SK-N-SH (cell line): ENCODE measurements around the gene SFRP5. TPM values are rescaled to one million over a fixed set of nuclear protein-coding genes. Genes with fewer than 3 reads are reported as not detected.
A peak's percentile ranks its signal among the peaks of the same experiment; 100 is the strongest.

ENCODE experiments used
- CTCF ChIA-PET: fragments of 300-600, 350-600 bp; formaldehyde crosslinking; extraction: SDS; loops from one replicate; lab custom pipeline; 2021; lab: Yijun Ruan, JAX
- POLR2A ChIA-PET: fragments of 350-600 bp; sonication (Branson Sonifier 250); formaldehyde crosslinking; extraction: SDS; loops from one replicate; lab custom pipeline; 2020; ENCODE audit warnings: antibody characterized with exemption, inconsistent platforms; lab: Yijun Ruan, JAX
- DNase-seq: peaks from one replicate; pipeline ENCODE4 v3.0.0; 2012
- H2AFZ ChIP-seq: fragments of 200-600 bp; sonication (generic); 2 replicates; pipeline ENCODE4 v1.8.1; 2016; ENCODE audit warnings: antibody characterized with exemption, mild to moderate bottlenecking, low read depth
- H3F3A ChIP-seq: fragments of 200-600 bp; sonication (generic); replicated peaks from 2 replicates; pipeline ENCODE3; 2016; ENCODE audit warnings: antibody characterized with exemption, mild to moderate bottlenecking; ENCODE audit not compliant: insufficient read depth
- H3K27ac ChIP-seq, 2 experiments: fragments of 200-500 bp in 1 of 2; fragments of 200-600 bp in 1 of 2; sonication (Bioruptor generic) in 1 of 2; sonication (generic), shearing (Covaris generic) in 1 of 2; 2 replicates each; pipeline versions ENCODE4 v1.5.1 to v1.6.1; 2014 to 2016; ENCODE audit warnings: low read depth in 2 of 2, inconsistent platforms in 1 of 2, low read length in 1 of 2, mild to moderate bottlenecking in 1 of 2, mixed read lengths in 1 of 2
- H3K27me3 ChIP-seq: fragments of 200-600 bp; sonication (generic), shearing (Covaris generic); 2 replicates; pipeline ENCODE4 v1.6.1; 2016; ENCODE audit warnings: mixed run types; ENCODE audit not compliant: insufficient read depth
- H3K36me3 ChIP-seq, 2 experiments: fragments of 200-500 bp in 1 of 2; fragments of 200-600 bp in 1 of 2; sonication (Bioruptor generic) in 1 of 2; sonication (generic) in 1 of 2; replicated peaks in 1 of 2; 2 replicates each; pipeline versions ENCODE3 to v1.5.1; 2014 to 2016; ENCODE audit warnings: low read length in 1 of 2, mild to moderate bottlenecking in 1 of 2; ENCODE audit not compliant: insufficient read depth in 2 of 2, control insufficient read depth in 1 of 2
- H3K4me1 ChIP-seq, 2 experiments: fragments of 200-500 bp in 1 of 2; fragments of 200-600 bp in 1 of 2; sonication (Bioruptor generic) in 1 of 2; sonication (generic), shearing (Covaris generic) in 1 of 2; 2 replicates each; pipeline versions ENCODE4 v1.5.1 to v1.6.1; 2014 to 2016; ENCODE audit warnings: low read depth in 1 of 2, low read length in 1 of 2, mixed run types in 1 of 2; ENCODE audit not compliant: insufficient read depth in 2 of 2, control insufficient read depth in 1 of 2
- H3K4me2 ChIP-seq: fragments of 200-600 bp; sonication (generic), shearing (Covaris generic); 2 replicates; pipeline ENCODE4 v1.6.1; 2017; ENCODE audit warnings: mixed run types
- H3K4me3 ChIP-seq, 2 experiments: fragments of 200-500 bp in 1 of 2; fragments of 200-600 bp in 1 of 2; sonication (Bioruptor generic) in 1 of 2; sonication (generic), shearing (Covaris generic) in 1 of 2; 2 replicates each; pipeline versions ENCODE4 v1.5.1 to v1.8.1; 2014 to 2016; ENCODE audit warnings: low read depth in 2 of 2, inconsistent platforms in 1 of 2, low read length in 1 of 2, mild to moderate bottlenecking in 1 of 2, mixed read lengths in 1 of 2, moderate library complexity in 1 of 2
- H3K79me2 ChIP-seq: fragments of 200-600 bp; sonication (generic); 2 replicates; pipeline ENCODE4 v1.8.1; 2017; ENCODE audit warnings: mild to moderate bottlenecking; ENCODE audit not compliant: insufficient read depth
- H3K9ac ChIP-seq: fragments of 200-600 bp; sonication (generic); 2 replicates; pipeline ENCODE4 v1.6.1; 2017; ENCODE audit warnings: mixed run types
- H3K9me2 ChIP-seq: fragments of 200-600 bp; sonication (generic); 2 replicates; pipeline ENCODE4 v1.6.1; 2017; ENCODE audit warnings: mixed run types
- H3K9me3 ChIP-seq: fragments of 200-600 bp; sonication (generic); 2 replicates; pipeline ENCODE4 v1.6.1; 2017; ENCODE audit warnings: mixed run types, mild to moderate bottlenecking, moderate library complexity
- H4K20me1 ChIP-seq: fragments of 200-600 bp; sonication (generic); 2 replicates; pipeline ENCODE4 v1.6.1; 2017; ENCODE audit warnings: mild to moderate bottlenecking, mixed run types; ENCODE audit not compliant: insufficient read depth
- CHD2 ChIP-seq: fragments of 150-350 bp; IDR thresholded peaks from 2 replicates; pipeline ENCODE4 v1.6.1; 2018; ENCODE audit warnings: low read length; ENCODE audit not compliant: partially characterized antibody
- CTCF ChIP-seq: fragments of 200-600 bp; sonication (generic); IDR thresholded peaks from 2 replicates; pipeline ENCODE4 v1.6.1; 2017; ENCODE audit warnings: antibody characterized with exemption, mild to moderate bottlenecking, moderate library complexity
- ELF1 ChIP-seq: IDR thresholded peaks from 2 replicates; pipeline ENCODE4 v1.4.0; 2012
- EP300 ChIP-seq, 2 experiments: IDR thresholded peaks; 2 replicates each; pipeline versions ENCODE4 v1.4.0 to v1.6.1; 2012; ENCODE audit warnings: borderline replicate concordance in 1 of 2, low read depth in 1 of 2, low read length in 1 of 2
- EZH2phosphoT487 ChIP-seq: fragments of 200-600 bp; sonication (generic); IDR thresholded peaks from 2 replicates; pipeline ENCODE4 v1.6.1; 2017; ENCODE audit warnings: low read depth, mixed run types, mild to moderate bottlenecking, antibody characterized with exemption, moderate library complexity, borderline replicate concordance
- FOXJ3 ChIP-seq: sonication (generic); formaldehyde crosslinking; IDR thresholded peaks from 2 replicates; pipeline ENCODE4 v1.5.1; 2020; ENCODE audit warnings: mild to moderate bottlenecking, missing genetic modification reagents
- GABPA ChIP-seq: IDR thresholded peaks from 2 replicates; pipeline ENCODE4 v1.4.0; 2012; ENCODE audit warnings: low read depth, mild to moderate bottlenecking
- GATA2 ChIP-seq: sonication (generic); formaldehyde crosslinking; IDR thresholded peaks from 2 replicates; pipeline ENCODE4 v1.5.0; 2020; ENCODE audit warnings: mild to moderate bottlenecking, missing genetic modification reagents
- JUND ChIP-seq: IDR thresholded peaks from 2 replicates; pipeline ENCODE4 v1.4.0; 2012
- MEF2A ChIP-seq: IDR thresholded peaks from 2 replicates; pipeline ENCODE4 v1.4.0; 2012; ENCODE audit warnings: low read depth, borderline replicate concordance
- MXI1 ChIP-seq: IDR thresholded peaks from 2 replicates; pipeline ENCODE4 v1.6.1; 2012; ENCODE audit warnings: mild to moderate bottlenecking, low read depth, low read length, improper control_type of control experiment
- NFIC ChIP-seq: IDR thresholded peaks from 2 replicates; pipeline ENCODE4 v1.4.0; 2012; ENCODE audit warnings: borderline replicate concordance
- NRF1 ChIP-seq: IDR thresholded peaks from 2 replicates; pipeline ENCODE4 v1.6.1; 2012; ENCODE audit warnings: low read depth, mild to moderate bottlenecking, low read length
- POLR2AphosphoS5 ChIP-seq: IDR thresholded peaks from 2 replicates; pipeline ENCODE4 v1.6.1; 2012; ENCODE audit warnings: low read depth, low read length
- RAD21 ChIP-seq: IDR thresholded peaks from 2 replicates; pipeline ENCODE4 v1.6.1; 2012; ENCODE audit warnings: mild to moderate bottlenecking, low read length
- SMC3 ChIP-seq: IDR thresholded peaks from 2 replicates; pipeline ENCODE4 v1.6.1; 2012; ENCODE audit warnings: low read depth, low read length, improper control_type of control experiment
- TAF1 ChIP-seq: IDR thresholded peaks from 2 replicates; pipeline ENCODE4 v1.6.1; 2012; ENCODE audit warnings: low read depth, mild to moderate bottlenecking, low read length, moderate library complexity, borderline replicate concordance
- YY1 ChIP-seq: IDR thresholded peaks from 2 replicates; pipeline ENCODE4 v1.4.0; 2012; ENCODE audit warnings: low read depth, mild to moderate bottlenecking
- ZBTB33 ChIP-seq: IDR thresholded peaks from 2 replicates; pipeline ENCODE4 v1.4.0; 2012; ENCODE audit warnings: low read depth, borderline replicate concordance
- WGBS: methylation state at CpG from one replicate; pipeline ENCODE4 v1.1.6; 2017; ENCODE audit warnings: low lambda C conversion rate; 5-methylcytosine and 5-hydroxymethylcytosine counted together
- polyA plus RNA-seq, 3 experiments: library from polyadenylated mRNA; depleted of rRNA; stranded (reverse); fragments of >200 nt; gene quantifications; 2 replicates each; pipeline ENCODE4 v1.2.3, GENCODE V29; 2012
- TF ChIP-seq, protein P1 (sequence below): IDR thresholded peaks from 2 replicates; pipeline ENCODE4 v1.4.0; 2012; ENCODE audit warnings: low read depth

Gene SFRP5
- polyA plus RNA-seq, 1 of the 3 experiments (the other 2 are of a cell fraction): not detected

DNA sequence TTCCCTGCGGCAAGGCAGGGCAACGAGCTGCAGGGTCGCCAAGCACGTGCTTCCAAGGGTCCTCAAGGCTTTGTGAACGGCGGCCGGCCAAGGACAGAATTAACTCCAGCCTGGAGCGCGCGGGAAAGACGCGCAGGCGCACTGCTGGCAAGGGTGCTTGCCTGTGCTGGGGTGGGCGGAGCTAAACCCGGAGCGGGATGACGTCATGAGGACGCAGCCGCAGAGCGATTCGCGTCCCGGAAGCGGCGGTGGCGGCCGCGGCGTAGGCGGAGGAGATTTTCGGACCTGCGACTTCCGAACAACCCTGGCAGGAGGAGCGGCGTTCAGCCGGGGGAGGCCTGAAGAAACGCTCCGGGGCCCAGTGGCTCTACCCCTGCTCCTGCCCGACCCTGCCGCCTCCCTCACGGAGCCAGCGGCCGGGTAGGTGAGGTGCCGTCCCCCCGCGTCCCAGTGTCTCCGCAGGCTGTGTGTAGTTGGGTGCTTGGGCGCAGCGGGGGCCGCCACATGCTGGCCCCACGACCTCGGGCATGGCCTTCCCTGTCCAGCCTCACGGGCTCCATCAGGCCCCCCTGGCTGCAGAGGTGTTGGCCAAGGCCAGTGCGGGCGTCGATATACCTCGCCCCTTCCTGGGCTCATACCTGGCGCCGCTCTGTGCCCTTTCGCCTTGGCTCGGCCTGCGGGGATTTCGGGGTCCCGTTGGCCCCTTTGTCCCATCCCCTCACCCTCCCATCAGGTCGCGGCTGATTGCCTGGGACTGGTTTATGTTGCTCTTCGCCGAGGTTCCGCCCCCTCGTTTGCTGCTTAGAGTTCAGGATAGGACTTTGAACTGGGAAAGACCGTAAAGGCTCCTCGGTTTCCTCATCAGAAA is 34.7 kb downstream of the SFRP5 start, which contains the start of gene ZFYVE27:
ZFYVE27 (plus strand) TSS at position 227 of the 868 bp plus-strand sequence. CDS start 1,350 bp downstream, outside the sequence.
- Histone ChIP-seq H3K36me3 (peaks cover 19 to 21% of the 10 kb centered on the region in 2 experiments), H3K79me2 (peaks cover 50% of the 10 kb centered on the region), H3K4me1 (peaks cover 0 to 15% of the 10 kb centered on the region in 2 experiments; a peak in 2 of 4 replicates), H3K9ac (peak within 1 kb of the TSS; percentile 83), H3K9me2 (no peaks in the 10 kb centered on the region), H3K9me3 (no peaks in the 10 kb centered on the region), H3F3A (no peaks in the 10 kb centered on the region), H3K27ac (peak within 1 kb of the TSS; percentile 74 to 84), H3K4me3 (peak within 1 kb of the TSS; percentile 89 to 94), H3K4me2 (peak within 1 kb of the TSS; percentile 85), H4K20me1 (peaks cover 20% of the 10 kb centered on the region), H3K27me3 (no peaks in the 10 kb centered on the region), H2AFZ (peak within 1 kb of the TSS; percentile 83)
- TF ChIP-seq NFIC (no peak), EZH2phosphoT487 (no peak), CHD2 (peak; percentile 58), EP300 (IDR thresholded peaks at IDR 0.05; ENCODE audit: borderline replicate concordance in 1 of 2, low read depth in 1 of 2, low read length in 1 of 2) (0 out of 4 replicates have a peak, but pooled peaks of 1 of the 2 experiments have one; percentile 30), TAF1 (peak; percentile 61; the same call in 1 of the 2 replicates), FOXJ3 (CRISPR knock-in tag) (peak; percentile 69; the same call in 1 of the 2 replicates), POLR2AphosphoS5 (peak; percentile 96), NRF1 (peak; percentile 88), GABPA (no peak), SMC3 (no peak), ELF1 (peak; percentile 92), MXI1 (peak; percentile 50; the same call in 1 of the 2 replicates), YY1 (no peak), RAD21 (no peak)
- TF ChIP-seq, protein P1, sequence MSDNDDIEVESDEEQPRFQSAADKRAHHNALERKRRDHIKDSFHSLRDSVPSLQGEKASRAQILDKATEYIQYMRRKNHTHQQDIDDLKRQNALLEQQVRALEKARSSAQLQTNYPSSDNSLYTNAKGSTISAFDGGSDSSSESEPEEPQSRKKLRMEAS: peak; percentile 100
- ChIA-PET POLR2A (interaction anchor here (0.8 to 1.8 kb wide), 2 partner anchors 23 to 50 kb away, joined by 4 to 5 read pairs; partner anchors contain the start of gene AVPI1), CTCF (interaction anchor here (1.6 to 15.2 kb wide), 4 partner anchors 12 to 61 kb away, joined by 4 to 687 read pairs (median 18); partner anchors contain the start of genes AVPI1 and MARVELD1)
- peak; percentile 99 for DNase-seq
- 2% methylated on average over 38 of the region's 72 CpGs for WGBS

GRCh38 chr10:97736403-97736901 is 35.3 kb downstream of the SFRP5 start:
- Histone ChIP-seq H3K9ac (no peak overlapping the region), H4K20me1 (peaks cover 20% of the 10 kb centered on the region), H3K27ac (peak overlapping the region in 1 of 2 experiments; percentile 61; a peak in 2 of 4 replicates), H3K4me3 (peak overlapping the region in 1 of 2 experiments; percentile 94; a peak in 1 of 4 replicates), H3K36me3 (peaks cover 18 to 19% of the 10 kb centered on the region in 2 experiments), H3K9me3 (no peaks in the 10 kb centered on the region), H3K4me2 (no peak overlapping the region), H3K79me2 (peaks cover 44% of the 10 kb centered on the region), H2AFZ (peak overlapping the region; percentile 83), H3F3A (no peaks in the 10 kb centered on the region), H3K9me2 (no peaks in the 10 kb centered on the region), H3K4me1 (peaks cover 0 to 15% of the 10 kb centered on the region in 2 experiments; a peak in 2 of 4 replicates), H3K27me3 (no peaks in the 10 kb centered on the region)
- TF ChIP-seq MEF2A (no peak), ZBTB33 (no peak), RAD21 (no peak), ELF1 (no peak), GATA2 (CRISPR knock-in tag) (no peak), FOXJ3 (CRISPR knock-in tag) (no peak), YY1 (no peak), JUND (no peak), CTCF (no peak), NFIC (no peak)
- ChIA-PET CTCF (interaction anchor here (0.9 to 15.2 kb wide), 7 partner anchors 11 to 309 kb away, joined by 3 to 687 read pairs (median 6); partner anchors contain the start of genes AVPI1 and MARVELD1), POLR2A (interaction anchor here (0.8 to 1.8 kb wide), 2 partner anchors 22 to 49 kb away, joined by 4 to 5 read pairs; partner anchors contain the start of gene AVPI1)
- no peak for DNase-seq
- WGBS: 79% methylated on average over 13 of the region's 13 CpGs
